ENCODE measurements around the gene AP1S1. TPM values are rescaled to one million over a fixed set of nuclear protein-coding genes. Genes with fewer than 3 reads are reported as not detected.

AP1S1 gene
- total and polyA plus RNA-seq, 9 of the 15 experiments (the other 6 are each of a cell fraction or from before 2014, with no cell fraction given) = 4.4 to 149 (median 89.4) TPM

DNA sequence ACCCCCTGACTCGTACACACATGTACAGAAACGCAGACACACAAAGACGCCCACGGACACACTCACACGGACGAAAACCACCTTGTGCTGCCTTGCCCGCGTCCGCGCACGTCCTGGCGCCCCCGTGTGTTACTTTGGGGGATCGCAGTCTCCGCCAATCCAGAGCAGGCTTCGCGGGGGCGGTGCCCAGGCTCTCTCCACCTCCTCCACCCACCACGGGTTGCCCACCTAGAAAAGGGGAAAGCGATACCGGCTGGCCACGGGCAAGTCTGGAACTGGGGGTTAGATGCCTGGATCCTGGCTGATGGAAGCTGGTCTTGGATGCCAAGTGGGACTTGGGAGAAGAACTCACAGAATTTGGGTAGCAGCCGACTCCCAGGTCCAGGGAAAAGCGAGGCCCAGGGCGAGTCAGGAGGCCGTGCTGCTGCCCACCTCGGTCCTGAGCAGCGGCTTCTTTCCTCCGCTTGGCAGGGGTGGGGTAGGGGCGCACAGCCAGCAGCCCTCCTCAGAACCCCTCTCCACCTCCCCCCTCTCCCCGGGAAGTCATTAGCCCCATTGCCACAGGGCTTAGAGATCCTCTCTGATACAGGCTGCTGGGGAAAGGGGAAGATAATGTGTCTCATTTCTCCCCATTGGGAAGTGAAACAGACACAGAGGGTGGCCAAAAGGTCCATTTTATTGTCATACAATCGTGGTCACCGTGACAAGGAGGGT lies 15.7 kb downstream of the AP1S1 start (continued):
- no peak for TF ChIP-seq ZBED1 (IDR thresholded peaks at IDR 0.05)
- TF ChIP-seq ZKSCAN1 (IDR thresholded peaks at IDR 0.05; ENCODE audit: low read depth, low read length) = no peak
- no peak for TF ChIP-seq SLC30A9 (CRISPR knock-in tag; IDR thresholded peaks at IDR 0.05)
- no peak for TF ChIP-seq BRF1 (IDR thresholded peaks at IDR 0.05; ENCODE audit: borderline replicate concordance, extremely low read depth, insufficient read length)
- TF ChIP-seq DDX20 (tag; IDR thresholded peaks at IDR 0.05; ENCODE audit: low read depth) = no peak
- no peak for TF ChIP-seq ELF1 (tag; IDR thresholded peaks at IDR 0.05)
- no peak for TF ChIP-seq ETS2 (tag; IDR thresholded peaks at IDR 0.05; ENCODE audit: borderline replicate concordance, poor library complexity, severe bottlenecking)
- TF ChIP-seq, protein P1, sequence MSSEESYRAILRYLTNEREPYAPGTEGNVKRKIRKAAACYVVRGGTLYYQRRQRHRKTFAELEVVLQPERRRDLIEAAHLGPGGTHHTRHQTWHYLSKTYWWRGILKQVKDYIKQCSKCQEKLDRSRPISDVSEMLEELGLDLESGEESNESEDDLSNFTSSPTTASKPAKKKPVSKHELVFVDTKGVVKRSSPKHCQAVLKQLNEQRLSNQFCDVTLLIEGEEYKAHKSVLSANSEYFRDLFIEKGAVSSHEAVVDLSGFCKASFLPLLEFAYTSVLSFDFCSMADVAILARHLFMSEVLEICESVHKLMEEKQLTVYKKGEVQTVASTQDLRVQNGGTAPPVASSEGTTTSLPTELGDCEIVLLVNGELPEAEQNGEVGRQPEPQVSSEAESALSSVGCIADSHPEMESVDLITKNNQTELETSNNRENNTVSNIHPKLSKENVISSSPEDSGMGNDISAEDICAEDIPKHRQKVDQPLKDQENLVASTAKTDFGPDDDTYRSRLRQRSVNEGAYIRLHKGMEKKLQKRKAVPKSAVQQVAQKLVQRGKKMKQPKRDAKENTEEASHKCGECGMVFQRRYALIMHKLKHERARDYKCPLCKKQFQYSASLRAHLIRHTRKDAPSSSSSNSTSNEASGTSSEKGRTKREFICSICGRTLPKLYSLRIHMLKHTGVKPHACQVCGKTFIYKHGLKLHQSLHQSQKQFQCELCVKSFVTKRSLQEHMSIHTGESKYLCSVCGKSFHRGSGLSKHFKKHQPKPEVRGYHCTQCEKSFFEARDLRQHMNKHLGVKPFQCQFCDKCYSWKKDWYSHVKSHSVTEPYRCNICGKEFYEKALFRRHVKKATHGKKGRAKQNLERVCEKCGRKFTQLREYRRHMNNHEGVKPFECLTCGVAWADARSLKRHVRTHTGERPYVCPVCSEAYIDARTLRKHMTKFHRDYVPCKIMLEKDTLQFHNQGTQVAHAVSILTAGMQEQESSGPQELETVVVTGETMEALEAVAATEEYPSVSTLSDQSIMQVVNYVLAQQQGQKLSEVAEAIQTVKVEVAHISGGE (CRISPR knock-in tag; IDR thresholded peaks at IDR 0.05) = no peak
- TF ChIP-seq SMAD3 (CRISPR knock-in tag; conservative IDR thresholded peaks at IDR 0.05) = no peak
- TF ChIP-seq PHB2 (IDR thresholded peaks at IDR 0.05; ENCODE audit: low read depth) = no peak
- no peak for TF ChIP-seq ZNF274 (IDR thresholded peaks at IDR 0.05; ENCODE audit: borderline replicate concordance, low read depth, low read length)
- TF ChIP-seq PHB (CRISPR knock-in tag; IDR thresholded peaks at IDR 0.05) = no peak
- TF ChIP-seq SIN3B (IDR thresholded peaks at IDR 0.05; ENCODE audit: low read depth) = no peak
- peak; percentile 53; the same call in 1 of the 2 replicates for TF ChIP-seq MTA3 (IDR thresholded peaks at IDR 0.05; ENCODE audit: borderline replicate concordance)
- no peak for TF ChIP-seq ZNF75A (CRISPR knock-in tag; IDR thresholded peaks at IDR 0.05)
- TF ChIP-seq, protein P2, sequence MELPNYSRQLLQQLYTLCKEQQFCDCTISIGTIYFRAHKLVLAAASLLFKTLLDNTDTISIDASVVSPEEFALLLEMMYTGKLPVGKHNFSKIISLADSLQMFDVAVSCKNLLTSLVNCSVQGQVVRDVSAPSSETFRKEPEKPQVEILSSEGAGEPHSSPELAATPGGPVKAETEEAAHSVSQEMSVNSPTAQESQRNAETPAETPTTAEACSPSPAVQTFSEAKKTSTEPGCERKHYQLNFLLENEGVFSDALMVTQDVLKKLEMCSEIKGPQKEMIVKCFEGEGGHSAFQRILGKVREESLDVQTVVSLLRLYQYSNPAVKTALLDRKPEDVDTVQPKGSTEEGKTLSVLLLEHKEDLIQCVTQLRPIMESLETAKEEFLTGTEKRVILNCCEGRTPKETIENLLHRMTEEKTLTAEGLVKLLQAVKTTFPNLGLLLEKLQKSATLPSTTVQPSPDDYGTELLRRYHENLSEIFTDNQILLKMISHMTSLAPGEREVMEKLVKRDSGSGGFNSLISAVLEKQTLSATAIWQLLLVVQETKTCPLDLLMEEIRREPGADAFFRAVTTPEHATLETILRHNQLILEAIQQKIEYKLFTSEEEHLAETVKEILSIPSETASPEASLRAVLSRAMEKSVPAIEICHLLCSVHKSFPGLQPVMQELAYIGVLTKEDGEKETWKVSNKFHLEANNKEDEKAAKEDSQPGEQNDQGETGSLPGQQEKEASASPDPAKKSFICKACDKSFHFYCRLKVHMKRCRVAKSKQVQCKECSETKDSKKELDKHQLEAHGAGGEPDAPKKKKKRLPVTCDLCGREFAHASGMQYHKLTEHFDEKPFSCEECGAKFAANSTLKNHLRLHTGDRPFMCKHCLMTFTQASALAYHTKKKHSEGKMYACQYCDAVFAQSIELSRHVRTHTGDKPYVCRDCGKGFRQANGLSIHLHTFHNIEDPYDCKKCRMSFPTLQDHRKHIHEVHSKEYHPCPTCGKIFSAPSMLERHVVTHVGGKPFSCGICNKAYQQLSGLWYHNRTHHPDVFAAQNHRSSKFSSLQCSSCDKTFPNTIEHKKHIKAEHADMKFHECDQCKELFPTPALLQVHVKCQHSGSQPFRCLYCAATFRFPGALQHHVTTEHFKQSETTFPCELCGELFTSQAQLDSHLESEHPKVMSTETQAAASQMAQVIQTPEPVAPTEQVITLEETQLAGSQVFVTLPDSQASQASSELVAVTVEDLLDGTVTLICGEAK (IDR thresholded peaks at IDR 0.05) = no peak
- TF ChIP-seq, protein P2 (CRISPR knock-in tag; IDR thresholded peaks at IDR 0.05) = no peak
